ENCODE results near the gene PCIF1. TPM values are rescaled to one million over a fixed set of nuclear protein-coding genes. Genes with fewer than 3 reads are reported as not detected.

PCIF1 gene
- total and polyA plus RNA-seq, 4 donors = 13.0 to 49.9 (median 31.0) TPM

DNA sequence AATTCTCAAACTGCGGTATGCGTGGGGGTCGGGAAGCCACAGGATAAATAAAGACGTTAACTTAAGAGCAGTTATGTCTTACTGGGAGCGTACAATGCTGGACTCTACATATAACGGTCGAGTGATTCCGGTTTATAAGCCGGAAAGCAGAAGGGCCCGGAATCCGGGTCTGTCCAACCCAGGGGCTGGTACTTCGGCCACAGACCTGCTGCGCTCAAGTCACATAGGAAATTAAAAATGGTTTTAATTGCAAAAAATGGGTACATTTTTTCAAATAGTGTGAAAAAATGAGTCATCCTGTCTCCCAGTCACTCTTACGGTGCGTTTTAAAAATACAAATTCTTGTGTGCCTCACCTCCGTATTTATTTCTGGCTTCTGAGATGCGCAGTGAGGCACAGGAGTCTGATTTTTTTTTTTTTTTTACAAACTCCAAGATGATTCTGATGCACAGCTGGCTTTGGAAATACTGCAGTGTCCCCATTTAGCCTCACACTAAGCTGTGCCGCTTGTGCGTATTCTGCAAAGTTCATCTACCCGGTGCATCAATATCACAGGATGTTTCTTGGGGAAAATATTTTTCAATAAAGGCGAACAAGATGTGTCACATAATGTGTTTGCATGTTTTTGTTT, 1.0 kb downstream of the PCIF1 start:
- WGBS (ENCODE audit: insufficient coverage) = under 1% methylated on average over 13 of the region's 21 CpGs
- H3K4me1 ChIP-seq (ENCODE audit: control insufficient read depth, insufficient read depth, low read length) = peaks cover 26% of the 10 kb centered on the region

DNA sequence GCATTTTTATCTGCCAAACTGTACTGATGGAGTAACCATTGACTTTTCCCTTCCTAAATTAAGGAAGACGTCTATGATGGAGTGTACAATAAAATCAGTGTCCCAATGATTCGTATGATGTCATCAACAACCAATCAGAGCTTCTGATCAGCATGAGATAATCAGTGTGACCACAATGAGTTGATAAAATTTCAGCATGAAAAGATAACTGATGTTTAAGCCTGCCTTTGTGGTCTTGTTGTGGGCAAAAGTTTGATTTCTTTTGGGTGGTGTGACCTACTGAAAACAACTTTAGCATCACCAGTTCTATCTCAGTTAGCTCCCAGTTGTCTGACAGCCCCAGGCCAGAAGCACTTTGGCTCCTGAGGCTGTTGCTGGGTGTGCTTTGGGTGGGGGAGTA, 3.3 kb downstream of the PCIF1 start:
- H3K36me3 ChIP-seq (ENCODE audit: control insufficient read depth, insufficient read depth, low read length) = peaks cover 57% of the 10 kb centered on the region
- no peaks in the 10 kb centered on the region for H3K27me3 ChIP-seq (ENCODE audit: control insufficient read depth, insufficient read depth, low read length)
- no peak overlapping the region for H3K4me3 ChIP-seq (ENCODE audit: low read depth, low read length)
- DNase-seq (ENCODE audit: low read depth in 4 of 6, low spot score in 6 of 6) = no peak
- H3K4me1 ChIP-seq (ENCODE audit: control insufficient read depth, insufficient read depth, low read length) = peaks cover 26% of the 10 kb centered on the region
- no peaks in the 10 kb centered on the region for H3K9me3 ChIP-seq (ENCODE audit: control insufficient read depth, insufficient read depth, low read length)
- no peak overlapping the region for H3K27ac ChIP-seq (ENCODE audit: low read depth, low read length)
- WGBS (ENCODE audit: insufficient coverage) = no CpG with 5 or more reads among the region's 2 CpGs

More for the DNA sequence above, 1.0 kb downstream of the PCIF1 start:
- peak overlapping the region; percentile 61 for H3K4me3 ChIP-seq (ENCODE audit: low read depth, low read length)
- H3K36me3 ChIP-seq (ENCODE audit: control insufficient read depth, insufficient read depth, low read length) = peaks cover 41% of the 10 kb centered on the region
- no peak for DNase-seq (ENCODE audit: low read depth in 4 of 6, low spot score in 6 of 6)
- no peaks in the 10 kb centered on the region for H3K9me3 ChIP-seq (ENCODE audit: control insufficient read depth, insufficient read depth, low read length)
- H3K27ac ChIP-seq (ENCODE audit: low read depth, low read length) = peak overlapping the region; percentile 90
- H3K27me3 ChIP-seq (ENCODE audit: control insufficient read depth, insufficient read depth, low read length) = no peaks in the 10 kb centered on the region

DNA sequence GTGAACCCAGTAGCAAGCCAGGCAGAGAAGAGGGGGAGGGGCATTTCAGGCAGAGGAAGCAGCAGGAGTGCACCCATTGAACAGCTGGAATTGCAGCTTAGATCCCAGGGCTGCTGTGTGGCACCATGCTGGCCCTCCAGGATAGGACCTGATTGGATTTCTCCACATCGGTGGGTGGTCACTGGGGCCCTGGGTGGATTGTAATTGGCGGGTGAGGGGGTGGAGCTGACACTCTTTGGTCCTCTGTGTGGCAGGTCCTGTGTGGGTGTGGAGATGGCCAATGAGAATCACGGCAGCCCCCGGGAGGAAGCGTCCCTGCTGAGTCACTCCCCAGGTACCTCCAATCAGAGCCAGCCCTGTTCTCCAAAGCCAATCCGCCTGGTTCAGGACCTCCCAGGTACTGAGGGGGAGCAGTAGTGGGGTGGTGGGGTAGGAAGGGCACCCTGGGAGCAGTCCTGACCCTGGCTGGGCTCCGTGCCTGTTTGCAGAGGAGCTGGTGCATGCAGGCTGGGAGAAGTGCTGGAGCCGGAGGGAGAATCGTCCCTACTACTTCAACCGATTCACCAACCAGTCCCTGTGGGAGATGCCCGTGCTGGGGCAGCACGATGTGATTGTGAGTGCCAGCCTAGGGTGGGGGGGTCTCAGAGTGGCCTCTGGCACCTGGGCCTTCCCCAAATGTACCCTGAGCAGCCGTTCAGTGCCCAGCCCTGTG, 4.4 kb downstream of the PCIF1 start:
- no peak for DNase-seq (ENCODE audit: low read depth in 4 of 6, low spot score in 6 of 6)
- H3K27me3 ChIP-seq (ENCODE audit: control insufficient read depth, insufficient read depth, low read length) = no peaks in the 10 kb centered on the region
- H3K36me3 ChIP-seq (ENCODE audit: control insufficient read depth, insufficient read depth, low read length) = peaks cover 65% of the 10 kb centered on the region
- H3K9me3 ChIP-seq (ENCODE audit: control insufficient read depth, insufficient read depth, low read length) = no peaks in the 10 kb centered on the region
- no peak overlapping the region for H3K4me3 ChIP-seq (ENCODE audit: low read depth, low read length)
- H3K27ac ChIP-seq (ENCODE audit: low read depth, low read length) = no peak overlapping the region
- 65% methylated on average over 5 of the region's 13 CpGs for whole genome bisulfite sequencing (ENCODE audit: insufficient coverage)
- peaks cover 15% of the 10 kb centered on the region for H3K4me1 ChIP-seq (ENCODE audit: control insufficient read depth, insufficient read depth, low read length)

DNA sequence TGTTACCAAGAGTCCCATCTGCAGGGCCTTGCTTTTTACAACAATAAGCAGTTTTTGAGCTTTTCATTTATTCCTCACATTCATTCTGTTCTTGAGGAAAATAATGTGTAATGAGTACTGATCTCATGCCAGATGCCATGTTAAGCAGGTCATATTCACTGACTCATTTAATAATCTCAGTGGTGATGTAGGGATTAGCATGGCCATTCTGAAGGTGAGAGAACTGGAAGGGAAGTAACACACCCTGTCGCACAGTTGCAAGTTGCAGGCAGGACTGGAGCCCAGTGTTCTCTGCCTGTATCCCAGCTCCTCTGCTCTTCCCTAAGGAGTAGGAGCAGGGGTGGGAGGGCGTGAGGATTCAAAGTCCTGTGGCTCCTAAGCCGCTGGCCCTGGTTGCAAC, 5.6 kb downstream of the PCIF1 start:
- Histone ChIP-seq H3K4me1 (ENCODE audit: control insufficient read depth, insufficient read depth, low read length) (peaks cover 13% of the 10 kb centered on the region), H3K27me3 (ENCODE audit: control insufficient read depth, insufficient read depth, low read length) (no peaks in the 10 kb centered on the region), H3K4me3 (ENCODE audit: low read depth, low read length) (no peak overlapping the region), H3K36me3 (ENCODE audit: control insufficient read depth, insufficient read depth, low read length) (peaks cover 77% of the 10 kb centered on the region), H3K27ac (ENCODE audit: low read depth, low read length) (no peak overlapping the region), H3K9me3 (ENCODE audit: control insufficient read depth, insufficient read depth, low read length) (no peaks in the 10 kb centered on the region)
- no peak for DNase-seq (ENCODE audit: low read depth in 4 of 6, low spot score in 6 of 6)
- WGBS (ENCODE audit: insufficient coverage) = 90% methylated on average over 2 of the region's 3 CpGs

DNA sequence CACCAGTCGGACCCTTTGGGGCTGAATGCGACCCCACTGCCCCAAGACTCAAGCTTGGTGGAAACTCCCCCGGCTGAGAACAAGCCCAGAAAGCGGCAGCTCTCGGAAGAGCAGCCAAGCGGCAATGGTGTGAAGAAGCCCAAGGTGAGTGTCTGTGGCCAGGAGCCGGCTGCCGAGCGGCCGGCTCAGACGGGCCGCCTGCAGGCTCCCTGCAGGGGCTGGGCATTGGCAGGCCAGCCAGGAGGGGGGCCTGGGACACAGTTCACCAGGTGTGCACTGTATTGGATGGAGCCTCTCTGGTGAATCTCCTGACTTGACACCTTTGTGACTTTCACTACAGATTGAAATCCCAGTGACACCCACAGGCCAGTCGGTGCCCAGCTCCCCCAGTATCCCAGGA, 6.0 kb downstream of the PCIF1 start:
- H3K4me1 ChIP-seq (ENCODE audit: control insufficient read depth, insufficient read depth, low read length) = peaks cover 13% of the 10 kb centered on the region
- H3K36me3 ChIP-seq (ENCODE audit: control insufficient read depth, insufficient read depth, low read length) = peaks cover 81% of the 10 kb centered on the region
- H3K27me3 ChIP-seq (ENCODE audit: control insufficient read depth, insufficient read depth, low read length) = no peaks in the 10 kb centered on the region
- no peak overlapping the region for H3K27ac ChIP-seq (ENCODE audit: low read depth, low read length)
- DNase-seq (ENCODE audit: low read depth in 4 of 6, low spot score in 6 of 6) = no peak
- no peak overlapping the region for H3K4me3 ChIP-seq (ENCODE audit: low read depth, low read length)
- whole genome bisulfite sequencing (ENCODE audit: insufficient coverage) = 91% methylated on average over 13 of the region's 13 CpGs
- H3K9me3 ChIP-seq (ENCODE audit: control insufficient read depth, insufficient read depth, low read length) = no peaks in the 10 kb centered on the region

DNA sequence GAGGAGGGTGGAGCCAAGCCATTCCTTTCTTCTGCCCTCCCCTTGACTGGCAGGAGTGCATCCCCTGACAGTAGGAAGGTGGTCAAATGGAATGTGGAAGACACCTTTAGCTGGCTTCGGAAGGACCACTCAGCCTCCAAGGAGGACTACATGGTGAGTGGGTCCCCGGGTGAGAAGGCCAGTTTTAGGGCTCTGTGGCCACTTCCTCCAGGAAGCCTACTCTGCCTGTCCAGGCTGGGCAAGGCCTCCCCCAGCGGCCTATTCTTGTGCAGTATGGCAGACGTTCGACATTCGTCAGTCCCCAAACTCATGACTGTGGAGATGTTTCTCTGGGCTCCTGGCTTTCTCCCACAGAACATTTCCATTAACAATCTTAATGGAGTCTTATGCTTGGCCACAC, 9.1 kb downstream of the PCIF1 start:
- Histone ChIP-seq H3K9me3 (ENCODE audit: control insufficient read depth, insufficient read depth, low read length) (no peaks in the 10 kb centered on the region), H3K4me1 (ENCODE audit: control insufficient read depth, insufficient read depth, low read length) (no peaks in the 10 kb centered on the region), H3K36me3 (ENCODE audit: control insufficient read depth, insufficient read depth, low read length) (peaks cover 95% of the 10 kb centered on the region), H3K27me3 (ENCODE audit: control insufficient read depth, insufficient read depth, low read length) (no peaks in the 10 kb centered on the region), H3K4me3 (ENCODE audit: low read depth, low read length) (no peak overlapping the region), H3K27ac (ENCODE audit: low read depth, low read length) (no peak overlapping the region)
- no peak for DNase-seq (ENCODE audit: low read depth in 4 of 6, low spot score in 6 of 6)
- 97% methylated on average over 6 of the region's 6 CpGs for WGBS (ENCODE audit: insufficient coverage)

DNA sequence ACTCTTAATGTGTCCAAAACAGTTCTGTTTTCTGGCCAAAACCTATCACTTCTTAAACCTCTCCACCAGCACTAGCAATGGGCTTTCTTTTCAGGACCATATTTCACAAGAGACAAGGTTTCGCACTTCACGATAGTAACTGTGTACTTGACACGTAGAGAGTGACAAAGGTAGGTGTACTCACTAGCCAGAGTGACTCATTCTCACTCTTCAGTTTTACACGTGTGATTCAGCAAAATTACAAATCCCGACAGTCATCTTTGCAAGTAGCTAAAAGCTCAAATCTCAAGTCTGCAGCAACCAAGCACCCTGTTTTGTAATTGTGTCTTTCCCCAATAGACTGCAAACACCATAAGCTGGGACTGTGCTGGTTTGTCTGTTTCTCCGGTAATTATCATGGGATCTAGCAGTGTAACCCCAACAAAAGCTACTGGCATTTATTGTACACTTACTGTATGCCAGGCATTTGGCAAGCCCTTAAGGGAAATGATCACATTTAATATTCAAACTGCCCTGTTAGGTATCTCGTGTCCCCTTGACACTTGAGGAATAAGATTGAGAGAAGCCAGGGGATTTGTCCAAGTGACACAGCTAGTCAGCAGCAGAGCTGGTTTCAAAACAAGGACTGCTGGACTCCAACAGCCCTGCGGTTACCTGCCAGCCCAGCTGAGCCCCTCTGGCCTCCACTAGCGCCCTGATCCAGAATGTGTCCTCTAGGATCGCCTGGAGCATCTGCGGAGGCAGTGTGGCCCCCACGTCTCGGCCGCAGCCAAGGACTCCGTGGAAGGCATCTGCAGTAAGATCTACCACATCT, 9.9 kb downstream of the PCIF1 start:
- H3K36me3 ChIP-seq (ENCODE audit: control insufficient read depth, insufficient read depth, low read length) = peaks cover 95% of the 10 kb centered on the region
- H3K9me3 ChIP-seq (ENCODE audit: control insufficient read depth, insufficient read depth, low read length) = no peaks in the 10 kb centered on the region
- WGBS (ENCODE audit: insufficient coverage) = 93% methylated on average over 11 of the region's 15 CpGs
- H3K27ac ChIP-seq (ENCODE audit: low read depth, low read length) = no peak overlapping the region
- no peak overlapping the region for H3K4me3 ChIP-seq (ENCODE audit: low read depth, low read length)
- H3K4me1 ChIP-seq (ENCODE audit: control insufficient read depth, insufficient read depth, low read length) = no peaks in the 10 kb centered on the region
- H3K27me3 ChIP-seq (ENCODE audit: control insufficient read depth, insufficient read depth, low read length) = no peaks in the 10 kb centered on the region
- DNase-seq (ENCODE audit: low read depth in 4 of 6, low spot score in 6 of 6) = no peak

DNA sequence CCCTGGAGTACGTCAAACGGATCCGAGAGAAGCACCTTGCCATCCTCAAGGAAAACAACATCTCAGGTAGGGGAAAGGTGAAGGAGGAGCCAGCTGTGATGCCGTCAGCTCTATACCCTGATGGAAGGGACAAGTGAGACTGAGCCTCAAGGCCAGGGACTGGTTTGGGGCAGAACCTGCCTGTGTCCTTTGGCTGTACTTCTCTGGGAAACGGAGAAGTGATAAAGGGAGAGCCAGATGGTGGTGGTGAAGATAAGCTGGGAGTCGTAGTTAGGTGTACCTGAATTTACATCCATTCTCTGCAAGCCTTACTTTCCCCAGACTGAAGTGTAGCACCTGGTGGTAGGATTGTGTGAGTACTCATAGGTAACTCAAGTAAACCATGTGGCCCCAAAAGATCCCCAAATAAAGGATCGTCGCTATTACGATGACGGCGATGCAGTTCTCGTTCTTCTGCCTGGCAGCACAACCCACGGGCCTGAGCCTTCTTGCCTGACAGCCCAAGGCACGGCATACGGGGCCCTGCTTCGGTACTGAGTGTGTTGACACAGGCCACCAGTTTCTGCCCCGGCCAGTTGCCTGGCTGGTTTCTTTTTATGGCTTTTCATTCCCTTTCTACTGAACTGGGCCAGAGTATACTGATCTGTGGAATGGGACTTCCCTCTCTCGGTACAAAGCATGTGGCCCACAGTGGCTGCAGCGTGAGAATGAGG, 10.6 kb downstream of the PCIF1 start:
- Histone ChIP-seq H3K27me3 (ENCODE audit: control insufficient read depth, insufficient read depth, low read length) (no peaks in the 10 kb centered on the region), H3K36me3 (ENCODE audit: control insufficient read depth, insufficient read depth, low read length) (peaks cover 96% of the 10 kb centered on the region), H3K27ac (ENCODE audit: low read depth, low read length) (no peak overlapping the region), H3K4me1 (ENCODE audit: control insufficient read depth, insufficient read depth, low read length) (no peaks in the 10 kb centered on the region), H3K4me3 (ENCODE audit: low read depth, low read length) (no peak overlapping the region), H3K9me3 (ENCODE audit: control insufficient read depth, insufficient read depth, low read length) (no peaks in the 10 kb centered on the region)
- WGBS (ENCODE audit: insufficient coverage) = 92% methylated on average over 15 of the region's 19 CpGs
- no peak for DNase-seq (ENCODE audit: low read depth in 4 of 6, low spot score in 6 of 6)

DNA sequence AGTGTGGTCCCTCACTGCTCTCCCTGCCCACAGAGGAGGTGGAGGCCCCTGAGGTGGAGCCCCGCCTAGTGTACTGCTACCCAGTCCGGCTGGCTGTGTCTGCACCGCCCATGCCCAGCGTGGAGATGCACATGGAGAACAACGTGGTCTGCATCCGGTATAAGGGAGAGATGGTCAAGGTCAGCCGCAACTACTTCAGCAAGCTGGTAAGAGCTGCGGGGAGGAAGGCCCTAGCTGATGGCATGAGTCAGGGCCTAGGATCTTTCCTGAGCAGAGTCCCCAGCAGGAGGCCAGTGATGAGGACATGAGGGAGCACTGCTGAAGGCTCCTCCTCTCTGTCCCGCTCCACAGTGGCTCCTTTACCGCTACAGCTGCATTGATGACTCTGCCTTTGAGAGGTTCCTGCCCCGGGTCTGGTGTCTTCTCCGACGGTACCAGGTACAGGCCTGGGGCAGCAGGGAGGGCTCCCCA, 11.2 kb downstream of the PCIF1 start:
- Histone ChIP-seq H3K4me1 (ENCODE audit: control insufficient read depth, insufficient read depth, low read length) (no peaks in the 10 kb centered on the region), H3K36me3 (ENCODE audit: control insufficient read depth, insufficient read depth, low read length) (peaks cover 95% of the 10 kb centered on the region), H3K27me3 (ENCODE audit: control insufficient read depth, insufficient read depth, low read length) (no peaks in the 10 kb centered on the region), H3K4me3 (ENCODE audit: low read depth, low read length) (no peak overlapping the region), H3K27ac (ENCODE audit: low read depth, low read length) (no peak overlapping the region), H3K9me3 (ENCODE audit: control insufficient read depth, insufficient read depth, low read length) (no peaks in the 10 kb centered on the region)
- 89% methylated on average over 13 of the region's 13 CpGs for WGBS (ENCODE audit: insufficient coverage)
- no peak for DNase-seq (ENCODE audit: low read depth in 4 of 6, low spot score in 6 of 6)
